Activated CD4-positive, alpha-beta T cell treated with anti-CD3 and anti-CD28 coated beads for 4 hours (primary cell): ENCODE data around the gene U2AF1L4.

Source experiments
- DNase-seq, 2 donors: peaks; one replicate each; pipeline ENCODE4 v3.0.0-alpha.2; 2020

U2AF1L4 gene, protein sequence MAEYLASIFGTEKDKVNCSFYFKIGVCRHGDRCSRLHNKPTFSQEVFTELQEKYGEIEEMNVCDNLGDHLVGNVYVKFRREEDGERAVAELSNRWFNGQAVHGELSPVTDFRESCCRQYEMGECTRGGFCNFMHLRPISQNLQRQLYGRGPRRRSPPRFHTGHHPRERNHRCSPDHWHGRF

DNA sequence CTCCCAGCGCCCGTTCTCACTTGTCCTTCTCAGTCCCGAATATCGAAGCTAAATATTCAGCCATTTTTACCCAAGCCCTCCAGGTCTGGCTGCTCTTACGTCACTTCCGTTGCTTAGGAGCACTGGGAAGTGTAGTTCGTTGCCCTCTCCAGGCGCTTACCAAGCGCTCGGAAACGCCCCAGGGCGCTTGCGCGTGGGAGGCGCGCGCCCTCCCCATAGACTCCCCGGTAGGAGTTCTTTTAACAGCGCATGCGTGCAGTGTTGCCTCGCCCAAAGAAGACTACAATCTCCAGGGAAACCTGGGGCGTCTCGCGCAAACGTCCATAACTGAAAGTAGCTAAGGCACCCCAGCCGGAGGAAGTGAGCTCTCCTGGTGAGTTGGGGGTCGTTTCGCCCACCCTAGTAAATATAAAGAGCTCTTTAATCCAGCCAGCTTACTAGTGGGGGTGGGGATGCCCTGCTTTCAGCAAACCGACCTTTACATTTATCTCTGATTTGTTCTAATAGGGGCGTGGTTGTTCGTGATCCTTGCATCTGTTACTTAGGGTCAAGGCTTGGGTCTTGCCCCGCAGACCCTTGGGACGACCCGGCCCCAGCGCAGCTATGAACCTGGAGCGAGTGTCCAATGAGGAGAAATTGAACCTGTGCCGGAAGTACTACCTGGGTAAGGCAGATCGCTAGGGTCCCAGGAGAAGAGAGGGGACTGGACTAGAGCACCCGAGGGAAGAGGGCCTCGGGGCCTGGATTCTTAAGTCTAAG, at the start of gene U2AF1L4, which contains the start of gene PSENEN:
Gene U2AF1L4, minus strand, starts transcription at position 91 of the 759 bp plus-strand sequence. Its CDS starts 27 bp downstream, at position 64.
Gene PSENEN, plus strand, starts transcription at position 324 of the 759 bp plus-strand sequence. Its CDS starts 280 bp downstream, at position 604.
- DNase-seq, result peak; percentile 93 to 95

- DNase-seq, result no peak
Observed at GRCh38 chr19:35793381-35794165, 48.4 kb upstream of the U2AF1L4 start.

- no peak for DNase-seq
Observed at GRCh38 chr19:35792888-35793287, 47.7 kb upstream of the U2AF1L4 start.

- no peak for DNase-seq
Observed at GRCh38 chr19:35792312-35792711, 47.1 kb upstream of the U2AF1L4 start.

GRCh38 chr19:35791814-35792279, 46.6 kb upstream of the U2AF1L4 start:
- DNase-seq, result no peak

GRCh38 chr19:35790981-35791813, 46.0 kb upstream of the U2AF1L4 start:
- DNase-seq, result no peak

DNA sequence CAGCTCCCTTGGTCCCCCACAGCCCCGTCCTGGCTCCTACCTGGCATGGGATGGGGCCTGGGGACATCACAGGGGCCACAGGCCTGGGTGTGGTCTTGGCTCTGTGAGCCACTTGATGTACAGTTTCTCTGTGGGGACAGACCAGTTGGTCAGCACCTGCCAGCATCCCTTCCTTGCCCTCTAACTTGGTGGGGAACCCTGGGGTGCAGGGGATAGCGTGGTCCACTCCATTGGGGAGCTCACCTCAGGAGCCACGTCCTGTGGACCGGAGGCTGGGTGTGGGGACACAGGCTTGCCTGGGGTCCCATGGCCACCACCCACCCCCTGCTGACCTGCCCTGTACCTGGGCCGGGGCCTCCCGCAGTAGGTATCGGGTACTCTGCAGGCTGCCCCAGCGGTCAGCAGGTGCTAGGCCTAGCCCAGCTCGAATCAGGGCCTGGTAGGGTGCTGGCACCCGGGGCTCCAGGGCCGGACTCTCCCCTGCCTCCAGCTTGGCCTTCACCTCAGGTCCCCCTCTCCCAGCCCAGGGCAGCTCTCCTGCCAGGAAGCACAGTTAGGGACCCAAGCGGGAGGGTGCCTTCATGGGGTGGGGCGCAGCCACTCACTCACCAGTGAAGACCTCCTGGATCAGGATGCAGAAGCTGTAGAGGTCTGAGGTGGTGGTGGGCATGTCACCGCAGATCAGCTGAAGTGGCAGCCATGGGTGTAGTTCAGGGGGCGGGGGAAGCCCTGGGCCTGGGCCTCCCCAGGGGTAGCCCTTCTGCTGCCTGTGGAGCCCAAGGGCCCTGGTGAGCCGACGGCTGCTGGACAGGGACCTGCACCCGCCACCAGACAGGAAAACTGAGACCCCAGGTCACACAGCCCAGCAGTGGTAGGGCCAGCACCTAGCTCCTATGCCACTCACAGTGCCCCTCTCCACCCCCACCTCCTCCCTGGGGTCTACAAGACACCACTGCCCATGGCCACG, 45.0 kb upstream of the U2AF1L4 start:
- DNase-seq, result no peak

DNA sequence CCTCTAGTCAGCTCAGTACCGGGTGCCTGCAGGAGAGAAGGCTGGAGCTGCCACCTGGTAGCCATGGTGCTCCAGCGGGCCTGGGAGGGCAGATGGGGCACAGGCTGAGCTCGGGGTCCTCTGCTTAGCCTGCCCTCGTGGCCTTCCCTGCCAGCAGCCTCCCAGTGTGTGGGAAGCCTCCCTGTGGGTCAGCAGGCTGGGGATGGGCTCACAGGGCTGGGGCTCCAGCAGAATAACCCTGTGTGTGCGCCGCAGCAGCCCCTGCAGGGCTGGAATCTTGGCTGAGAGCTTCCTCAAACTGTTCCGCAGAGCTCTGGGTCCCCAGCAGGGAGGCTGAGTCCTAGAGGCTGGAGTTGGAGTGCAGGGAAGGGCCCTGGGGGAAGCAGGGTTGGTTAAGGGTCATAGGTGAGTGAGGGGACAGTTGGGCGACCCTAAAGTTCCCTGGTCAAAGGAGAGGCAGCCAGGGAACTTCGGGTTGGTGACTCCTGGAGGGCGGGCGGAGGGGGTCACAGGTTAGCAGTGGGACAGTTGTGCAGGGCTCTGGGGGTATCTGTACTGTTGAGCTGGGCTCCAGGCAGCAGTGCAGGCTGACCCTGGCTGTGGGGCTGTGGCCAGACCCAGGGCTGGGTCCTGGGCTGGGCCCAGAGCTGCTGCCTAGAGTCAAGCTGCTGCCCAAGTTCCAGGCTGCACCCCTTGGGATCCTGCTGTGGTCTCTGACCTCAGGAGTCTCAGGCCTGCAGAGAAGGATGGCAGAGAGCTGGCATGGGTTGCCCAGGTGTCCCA, 44.2 kb upstream of the U2AF1L4 start:
- DNase-seq, result no peak

- DNase-seq, result no peak
Observed at GRCh38 chr19:35788205-35788960, 43.2 kb upstream of the U2AF1L4 start.

GRCh38 chr19:35787227-35787799, 42.1 kb upstream of the U2AF1L4 start:
- no peak for DNase-seq

GRCh38 chr19:35786299-35787160, 41.3 kb upstream of the U2AF1L4 start:
- no peak for DNase-seq

DNA sequence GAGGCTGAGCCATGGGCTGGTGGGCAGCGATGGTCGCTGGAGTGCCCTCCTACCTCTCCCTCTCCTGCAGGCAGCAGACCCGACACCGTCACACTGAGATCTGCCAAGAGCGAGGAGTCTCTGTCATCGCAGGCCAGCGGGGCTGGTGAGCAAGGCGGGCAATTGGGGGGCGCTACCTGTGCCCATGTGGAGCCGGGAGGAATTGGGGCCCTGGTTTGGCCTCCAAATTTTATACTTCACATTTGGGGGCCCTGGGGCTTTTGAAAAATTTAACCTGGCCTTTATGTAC, 40.1 kb upstream of the U2AF1L4 start:
- no peak for DNase-seq

DNA sequence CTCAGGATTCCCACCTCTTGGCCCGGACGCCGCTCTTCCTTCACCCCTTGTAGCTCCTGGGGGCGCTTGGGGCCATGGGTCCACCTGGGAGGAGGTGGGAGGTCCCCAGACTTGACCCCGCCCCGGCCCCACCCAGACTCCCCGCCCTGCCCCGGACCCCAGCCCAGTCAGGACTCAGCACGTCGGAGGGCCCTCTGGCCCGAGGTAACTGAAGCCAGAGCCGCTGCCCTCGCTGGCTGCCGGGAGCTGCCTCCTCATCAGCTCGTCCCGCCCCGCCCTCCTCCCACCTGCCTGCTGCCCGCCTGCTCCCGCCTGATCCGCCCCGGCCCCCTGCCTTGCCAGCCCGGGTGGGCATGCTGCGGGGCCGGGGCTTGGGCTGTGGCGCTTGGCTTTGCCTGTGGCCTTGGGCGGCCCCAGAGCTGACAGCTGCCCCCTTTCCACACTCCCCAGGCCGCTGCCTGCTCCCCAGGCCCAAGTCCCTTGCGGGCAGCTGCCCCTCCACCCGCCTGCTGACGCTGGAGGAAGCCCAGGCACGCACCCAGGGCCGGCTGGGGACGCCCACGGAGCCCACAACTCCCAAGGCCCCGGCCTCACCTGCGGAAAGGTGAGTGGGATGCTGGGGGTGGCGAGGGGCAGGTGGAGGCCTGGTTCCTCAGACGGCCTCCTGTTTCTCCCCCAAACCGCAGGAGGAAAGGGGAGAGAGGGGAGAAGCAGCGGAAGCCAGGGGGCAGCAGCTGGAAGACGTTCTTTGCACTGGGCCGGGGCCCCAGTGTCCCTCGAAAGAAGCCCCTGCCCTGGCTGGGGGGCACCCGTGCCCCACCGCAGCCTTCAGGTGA, 39.5 kb upstream of the U2AF1L4 start:
- DNase-seq, result no peak

GRCh38 chr19:35783469-35784434, 38.5 kb upstream of the U2AF1L4 start:
- DNase-seq, result no peak

GRCh38 chr19:35782589-35782988, 37.4 kb upstream of the U2AF1L4 start:
- DNase-seq, result no peak

GRCh38 chr19:35781650-35782049, 36.4 kb upstream of the U2AF1L4 start:
- DNase-seq, result no peak
